GM12878 (cell line): Measurements from ENCODE around the gene SMAD1. TPM values are rescaled to one million over a fixed set of nuclear protein-coding genes. Genes with fewer than 3 reads are reported as not detected.

ENCODE experiments used
- ATAC-seq: fragments of 200-7000 bp; cut with Tn5 transposase; 3 replicates; pipeline ENCODE4 v1.9.1; 2020; ENCODE audit warnings: mild to moderate bottlenecking, moderate library complexity
- BruUV-seq: library from RNA; stranded (reverse); fragments of 400-500 nt; replicated peaks from 2 replicates; lab custom pipeline; 2021; lab: Mats Ljungman, UMichigan
- CTCF ChIA-PET: fragments of 300-600 bp; sonication (Branson Sonifier 250); formaldehyde crosslinking; extraction: SDS; loops from one replicate; lab custom pipeline; 2021; ENCODE audit warnings: inconsistent platforms; lab: Yijun Ruan, JAX
- POLR2A ChIA-PET: fragments of 350-600 bp; formaldehyde crosslinking; extraction: SDS; loops from one replicate; lab custom pipeline; 2021; ENCODE audit warnings: inconsistent platforms; lab: Charles Lee
- RAD21 ChIA-PET: fragments of 300-600 bp; sonication (Branson Sonifier 250); formaldehyde crosslinking; loops from one replicate; lab custom pipeline; 2023; ENCODE audit warnings: antibody characterized with exemption; ENCODE audit not compliant: unreplicated experiment; lab: Charles Lee
- SMC1A ChIA-PET: fragments of 300-600 bp; sonication (Branson Sonifier 250); formaldehyde crosslinking; loops from one replicate; lab custom pipeline; 2023; ENCODE audit not compliant: unreplicated experiment, uncharacterized antibody; lab: Charles Lee
- DNase-seq: peaks from one replicate; pipeline ENCODE4 v3.0.0-alpha.2; 2011; ENCODE audit warnings: low read depth, low spot score
- FAIRE-seq: peaks from 3 replicates; lab custom pipeline; 2011; peaks lifted over from hg19 to GRCh38; lab: Jason Lieb, UNC
- H2AFZ ChIP-seq: 2 replicates; pipeline ENCODE4 v1.6.0; 2011; ENCODE audit warnings: low read depth, low read length, control low read depth; ENCODE audit not compliant: control insufficient read depth
- H3K27ac ChIP-seq: 2 replicates; pipeline ENCODE4 v1.5.1; 2011; ENCODE audit warnings: control low read depth; ENCODE audit not compliant: control insufficient read depth, insufficient read depth
- H3K27me3 ChIP-seq, 2 experiments: replicated peaks in 1 of 2; 2 replicates each; pipeline versions ENCODE4 v1.6.0 to v1.6.1; 2011; ENCODE audit warnings: low read length in 1 of 2; ENCODE audit not compliant: control insufficient read depth in 2 of 2, insufficient read depth in 2 of 2
- H3K36me3 ChIP-seq, 2 experiments: 2 replicates each; pipeline ENCODE4 v1.5.1; 2011; ENCODE audit warnings: low read length in 1 of 2; ENCODE audit not compliant: control insufficient read depth in 2 of 2, insufficient read depth in 2 of 2
- H3K4me1 ChIP-seq: 2 replicates; pipeline ENCODE4 v1.6.1; 2011; ENCODE audit warnings: mild to moderate bottlenecking, low read length, moderate library complexity, mixed read lengths; ENCODE audit not compliant: control insufficient read depth, insufficient read depth
- H3K4me2 ChIP-seq: 2 replicates; pipeline ENCODE4 v1.6.0; 2011; ENCODE audit warnings: control low read depth; ENCODE audit not compliant: control insufficient read depth, insufficient read depth
- H3K4me3 ChIP-seq: fragments of 200-600 bp; sonication (generic); 2 replicates; pipeline ENCODE4 v1.5.1; 2016
- H3K79me2 ChIP-seq: 2 replicates; pipeline ENCODE4 v1.6.0; 2011; ENCODE audit warnings: low read length; ENCODE audit not compliant: control insufficient read depth, insufficient read depth
- H3K9ac ChIP-seq: 2 replicates; pipeline ENCODE4 v1.8.0; 2011; ENCODE audit warnings: low read length, control low read depth, mixed read lengths; ENCODE audit not compliant: control insufficient read depth, insufficient read depth
- H3K9me3 ChIP-seq: replicated peaks from 3 replicates; pipeline ENCODE4 v1.5.1; 2011; ENCODE audit warnings: mild to moderate bottlenecking, low read length; ENCODE audit not compliant: control insufficient read depth, insufficient read depth
- H4K20me1 ChIP-seq: 2 replicates; pipeline ENCODE4 v1.6.0; 2011; ENCODE audit not compliant: control insufficient read depth, insufficient read depth
- ASH2L ChIP-seq: fragments of 300-600, 200-600 bp; sonication (generic); IDR thresholded peaks from 2 replicates; pipeline ENCODE4 v1.6.1; 2017; ENCODE audit warnings: low read depth, mild to moderate bottlenecking, borderline replicate concordance
- GATAD2B ChIP-seq: fragments of 450-650 bp; conservative IDR thresholded peaks from 2 replicates; pipeline ENCODE4 v1.6.1; 2017; ENCODE audit warnings: low read depth, mild to moderate bottlenecking, moderate library complexity
- SMC3 ChIP-seq: IDR thresholded peaks from 2 replicates; pipeline ENCODE4 v1.6.1; 2011; ENCODE audit warnings: low read length, improper control_type of control experiment, borderline replicate concordance
- ZZZ3 ChIP-seq: IDR thresholded peaks from 2 replicates; pipeline ENCODE4 v1.6.1; 2011; ENCODE audit warnings: low read depth; ENCODE audit not compliant: control insufficient read depth, insufficient read length
- WGBS: methylation state at CpG from one replicate; pipeline ENCODE4 v1.1.6; 2016; ENCODE audit warnings: low lambda C conversion rate; ENCODE audit not compliant: insufficient replicate concordance, insufficient coverage; ENCODE audit errors: missing lambda C conversion rate; 5-methylcytosine and 5-hydroxymethylcytosine counted together
- in situ Hi-C: fragments of 300-500 bp; cut with MboI; formaldehyde crosslinking; loops from 9 replicates; pipeline ENCODE4 v1.14.3; 2018; ENCODE audit warnings: mixed read lengths
- intact Hi-C: fragments of 100-400 bp; cut with micrococcal nuclease; formaldehyde crosslinking; loops from one replicate; pipeline ENCODE4 v1.14.2; 2022; ENCODE audit not compliant: unreplicated experiment
- polyA plus RNA-seq, 11 experiments: library from polyadenylated mRNA; depleted of rRNA in 4 of 11; unstranded in 6 of 11; stranded (reverse) in 5 of 11; fragments of >200 nt; fragmentation: Nextera tagmentation in 4 of 11; fragmentation: Illumina TruSeq in 1 of 11; extraction: Ambion mirVana in 4 of 11; extraction: Trizol in 1 of 11; gene quantifications; 1 replicate in 1 of 11; 2 replicates in 10 of 11; pipeline versions ENCODE4 v1.2.1 to v1.2.3, GENCODE V29; 2011 to 2016; ENCODE audit warnings: inconsistent platforms in 2 of 11, missing spikeins in 2 of 11, low read depth in 1 of 11
- total RNA-seq, 4 experiments: library from RNA; depleted of rRNA in 3 of 4; stranded (reverse); fragments of >200 nt in 3 of 4; fragmentation: Illumina TruSeq in 1 of 4; extraction: Trizol in 1 of 4; gene quantifications; 2 replicates each; pipeline versions ENCODE4 v1.2.1 to v1.2.3, GENCODE V29; 2013 to 2021
- TF ChIP-seq, protein P1 (sequence below), 3 experiments: IDR thresholded peaks in 2 of 3; conservative IDR thresholded peaks in 1 of 3; 2 replicates each; pipeline ENCODE4 v1.5.1; 2011; ENCODE audit warnings: low read depth in 3 of 3, low read length in 3 of 3, mild to moderate bottlenecking in 3 of 3, control low read depth in 2 of 3, moderate library complexity in 2 of 3, inconsistent platforms in 1 of 3, mixed read lengths in 1 of 3; ENCODE audit not compliant: control insufficient read depth in 2 of 3, insufficient read depth in 1 of 3; ENCODE audit errors: extremely low read depth in 1 of 3
- TF ChIP-seq, protein P2 (sequence below): fragments of 450-650 bp; IDR thresholded peaks from 2 replicates; pipeline ENCODE4 v1.6.1; 2014; ENCODE audit warnings: mild to moderate bottlenecking
- TF ChIP-seq, protein P3 (sequence below): fragments of 450-650 bp; IDR thresholded peaks from 2 replicates; pipeline ENCODE4 v1.6.1; 2017; ENCODE audit warnings: mild to moderate bottlenecking

SMAD1 gene
- total and polyA plus RNA-seq, 10 of the 15 experiments (the other 5 are each of a cell fraction or from before 2014, with no cell fraction given): 0.29 to 17.5 (median 13.6) TPM

DNA sequence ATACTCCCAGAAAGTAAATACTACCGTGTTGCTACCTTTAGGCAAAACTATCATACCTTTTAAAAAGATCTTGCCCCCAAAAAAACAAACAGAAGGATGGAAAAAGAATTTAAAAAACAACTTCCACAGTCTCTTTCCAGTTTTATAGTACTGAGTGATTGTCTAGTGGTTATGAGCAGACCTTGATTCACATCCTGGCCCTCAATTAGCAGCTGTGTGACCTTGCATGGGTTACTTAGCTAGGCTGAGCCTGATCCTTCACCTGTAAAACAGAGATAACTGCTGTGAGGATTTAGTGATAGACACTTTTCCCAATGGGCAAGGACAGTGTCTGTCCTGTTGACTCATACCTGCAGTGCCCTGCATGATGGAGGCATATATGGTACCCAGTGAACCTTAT is 49.0 kb downstream of the SMAD1 start:
- no peaks in the 10 kb centered on the region for H3K36me3 ChIP-seq
- ChIA-PET POLR2A (no interaction called here), RAD21 (no interaction called here), CTCF (no interaction called here), SMC1A (no interaction called here)
- no peaks in the 10 kb centered on the region for H4K20me1 ChIP-seq
- no peak overlapping the region for H3K4me3 ChIP-seq
- H3K27me3 ChIP-seq: no peaks in the 10 kb centered on the region
- no TSS peak for BruUV-seq
- DNase-seq: no peak
- H3K4me2 ChIP-seq: no peak overlapping the region
- ATAC-seq: no peak
- no peak for FAIRE-seq
- peaks cover 9% of the 10 kb centered on the region; the same call in 1 of the 2 replicates for H3K4me1 ChIP-seq
- H3K79me2 ChIP-seq: peaks cover 3% of the 10 kb centered on the region
- TF ChIP-seq, protein P1, sequence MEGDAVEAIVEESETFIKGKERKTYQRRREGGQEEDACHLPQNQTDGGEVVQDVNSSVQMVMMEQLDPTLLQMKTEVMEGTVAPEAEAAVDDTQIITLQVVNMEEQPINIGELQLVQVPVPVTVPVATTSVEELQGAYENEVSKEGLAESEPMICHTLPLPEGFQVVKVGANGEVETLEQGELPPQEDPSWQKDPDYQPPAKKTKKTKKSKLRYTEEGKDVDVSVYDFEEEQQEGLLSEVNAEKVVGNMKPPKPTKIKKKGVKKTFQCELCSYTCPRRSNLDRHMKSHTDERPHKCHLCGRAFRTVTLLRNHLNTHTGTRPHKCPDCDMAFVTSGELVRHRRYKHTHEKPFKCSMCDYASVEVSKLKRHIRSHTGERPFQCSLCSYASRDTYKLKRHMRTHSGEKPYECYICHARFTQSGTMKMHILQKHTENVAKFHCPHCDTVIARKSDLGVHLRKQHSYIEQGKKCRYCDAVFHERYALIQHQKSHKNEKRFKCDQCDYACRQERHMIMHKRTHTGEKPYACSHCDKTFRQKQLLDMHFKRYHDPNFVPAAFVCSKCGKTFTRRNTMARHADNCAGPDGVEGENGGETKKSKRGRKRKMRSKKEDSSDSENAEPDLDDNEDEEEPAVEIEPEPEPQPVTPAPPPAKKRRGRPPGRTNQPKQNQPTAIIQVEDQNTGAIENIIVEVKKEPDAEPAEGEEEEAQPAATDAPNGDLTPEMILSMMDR (IDR thresholded peaks at IDR 0.05 in 2 of 3, conservative IDR thresholded peaks at IDR 0.05 in 1 of 3; ENCODE audit: control insufficient read depth in 2 of 3, extremely low read depth in 1 of 3, insufficient read depth in 1 of 3, low read depth in 3 of 3, low read length in 3 of 3): no peak
- H3K27ac ChIP-seq: no peak overlapping the region
- H3K9ac ChIP-seq: no peak overlapping the region
- intact Hi-C loops: no loop called here
- no peak overlapping the region for H2AFZ ChIP-seq
- H3K9me3 ChIP-seq: no peaks in the 10 kb centered on the region
- WGBS: 83% methylated on average over 1 of the region's 1 CpG
- in situ Hi-C loops: no loop called here

GRCh38 chr4:145531223-145531622 is 49.6 kb downstream of the SMAD1 start:
- POLR2A ChIA-PET: no interaction called here
- Histone ChIP-seq H3K9me3 (no peaks in the 10 kb centered on the region), H3K27me3 (no peaks in the 10 kb centered on the region), H3K36me3 (no peaks in the 10 kb centered on the region), H3K27ac (no peak overlapping the region), H2AFZ (no peak overlapping the region), H3K9ac (no peak overlapping the region), H3K79me2 (peaks cover 2% of the 10 kb centered on the region), H3K4me2 (no peak overlapping the region), H4K20me1 (no peaks in the 10 kb centered on the region), H3K4me1 (peaks cover 9% of the 10 kb centered on the region; the same call in 1 of the 2 replicates), H3K4me3 (no peak overlapping the region)
- FAIRE-seq (no peak), ATAC-seq (no peak), DNase-seq (no peak)
- WGBS: 14% methylated on average over 2 of the region's 2 CpGs
- in situ Hi-C loops (no loop called here), intact Hi-C loops (no loop called here)
- SMC1A ChIA-PET: interaction anchor here (0.9 kb wide), 1 partner anchor 408 kb away, joined by 3 read pairs; no protein-coding TSS in a partner anchor
- CTCF ChIA-PET: interaction anchor here (0.5 kb wide), 1 partner anchor 86 kb away, joined by 4 read pairs; no protein-coding TSS in a partner anchor
- RAD21 ChIA-PET: no interaction called here
- no TSS peak for BruUV-seq
- TF ChIP-seq ASH2L: no peak
- TF ChIP-seq, protein P2, sequence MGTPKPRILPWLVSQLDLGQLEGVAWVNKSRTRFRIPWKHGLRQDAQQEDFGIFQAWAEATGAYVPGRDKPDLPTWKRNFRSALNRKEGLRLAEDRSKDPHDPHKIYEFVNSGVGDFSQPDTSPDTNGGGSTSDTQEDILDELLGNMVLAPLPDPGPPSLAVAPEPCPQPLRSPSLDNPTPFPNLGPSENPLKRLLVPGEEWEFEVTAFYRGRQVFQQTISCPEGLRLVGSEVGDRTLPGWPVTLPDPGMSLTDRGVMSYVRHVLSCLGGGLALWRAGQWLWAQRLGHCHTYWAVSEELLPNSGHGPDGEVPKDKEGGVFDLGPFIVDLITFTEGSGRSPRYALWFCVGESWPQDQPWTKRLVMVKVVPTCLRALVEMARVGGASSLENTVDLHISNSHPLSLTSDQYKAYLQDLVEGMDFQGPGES: no peak
- TF ChIP-seq ZZZ3: no peak
- no peak for TF ChIP-seq SMC3
- TF ChIP-seq GATAD2B: no peak
- TF ChIP-seq, protein P3, sequence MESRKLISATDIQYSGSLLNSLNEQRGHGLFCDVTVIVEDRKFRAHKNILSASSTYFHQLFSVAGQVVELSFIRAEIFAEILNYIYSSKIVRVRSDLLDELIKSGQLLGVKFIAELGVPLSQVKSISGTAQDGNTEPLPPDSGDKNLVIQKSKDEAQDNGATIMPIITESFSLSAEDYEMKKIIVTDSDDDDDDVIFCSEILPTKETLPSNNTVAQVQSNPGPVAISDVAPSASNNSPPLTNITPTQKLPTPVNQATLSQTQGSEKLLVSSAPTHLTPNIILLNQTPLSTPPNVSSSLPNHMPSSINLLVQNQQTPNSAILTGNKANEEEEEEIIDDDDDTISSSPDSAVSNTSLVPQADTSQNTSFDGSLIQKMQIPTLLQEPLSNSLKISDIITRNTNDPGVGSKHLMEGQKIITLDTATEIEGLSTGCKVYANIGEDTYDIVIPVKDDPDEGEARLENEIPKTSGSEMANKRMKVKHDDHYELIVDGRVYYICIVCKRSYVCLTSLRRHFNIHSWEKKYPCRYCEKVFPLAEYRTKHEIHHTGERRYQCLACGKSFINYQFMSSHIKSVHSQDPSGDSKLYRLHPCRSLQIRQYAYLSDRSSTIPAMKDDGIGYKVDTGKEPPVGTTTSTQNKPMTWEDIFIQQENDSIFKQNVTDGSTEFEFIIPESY: no peak
